ENCODE measurements around the gene CCNE1.
"Not testable (repeated sequence)": the region's sequence is repeated elsewhere in the genome, so short reads cannot be mapped to it uniquely, and the experiment has no call there.

CCNE1 gene

GRCh38 chr19:29819300-29819699 is 7.5 kb downstream of the CCNE1 start:
- DNase-seq, result no peak

- DNase-seq, result no peak
Measured at GRCh38 chr19:29819986-29820385, 8.2 kb downstream of the CCNE1 start.

- no peak for DNase-seq
Measured at GRCh38 chr19:29823581-29824330, 12.0 kb downstream of the CCNE1 start.

GRCh38 chr19:29825263-29825662 is 13.5 kb downstream of the CCNE1 start:
- DNase-seq, result not testable (repeated sequence)

GRCh38 chr19:29831041-29831548 is 19.3 kb downstream of the CCNE1 start:
- DNase-seq, result no peak

- DNase-seq, result no peak
Measured at GRCh38 chr19:29831686-29832085, 19.9 kb downstream of the CCNE1 start.

- no peak for DNase-seq
Measured at GRCh38 chr19:29832801-29833200, 21.0 kb downstream of the CCNE1 start.

GRCh38 chr19:29833614-29834261 is 21.9 kb downstream of the CCNE1 start:
- DNase-seq, result no peak

GRCh38 chr19:29834991-29835846 is 23.4 kb downstream of the CCNE1 start:
- DNase-seq, result no peak

GRCh38 chr19:29836409-29836825 is 24.6 kb downstream of the CCNE1 start:
- no peak for DNase-seq

- no peak for DNase-seq
Measured at GRCh38 chr19:29837448-29837981, 25.7 kb downstream of the CCNE1 start.

GRCh38 chr19:29837996-29838395 is 26.2 kb downstream of the CCNE1 start:
- DNase-seq, result no peak

- peak; percentile 38 for DNase-seq
Measured at GRCh38 chr19:29840066-29840950, 28.5 kb downstream of the CCNE1 start.

- no peak for DNase-seq
Measured at GRCh38 chr19:29841209-29841558, 29.4 kb downstream of the CCNE1 start.

GRCh38 chr19:29841559-29842367 is 30.0 kb downstream of the CCNE1 start:
- peak; percentile 43 for DNase-seq

GRCh38 chr19:29842471-29843179 is 30.8 kb downstream of the CCNE1 start:
- no peak for DNase-seq

GRCh38 chr19:29843180-29844051 is 31.6 kb downstream of the CCNE1 start:
- DNase-seq, result peak; percentile 82

- peak; percentile 97 for DNase-seq
Measured at GRCh38 chr19:29844891-29845573, 33.2 kb downstream of the CCNE1 start.
